HEK293 (cell line): Measurements from ENCODE around the gene DDX10.

Experiments
- CTCF ChIA-PET: fragments of 350-600 bp; formaldehyde crosslinking; extraction: SDS; loops from one replicate; lab custom pipeline; 2021; ENCODE audit warnings: antibody characterized with exemption; lab: Yijun Ruan, JAX
- POLR2A ChIA-PET: fragments of 300-600 bp; formaldehyde crosslinking; extraction: SDS; loops from one replicate; lab custom pipeline; 2020; ENCODE audit warnings: antibody characterized with exemption, inconsistent platforms; lab: Yijun Ruan, JAX
- H3K27ac ChIP-seq: fragments of 200-500 bp; sonication (Bioruptor generic); 2 replicates; pipeline ENCODE4 v1.5.1; 2014; ENCODE audit warnings: low read depth, low read length, control low read depth, inconsistent platforms; ENCODE audit errors: extremely low read depth
- H3K36me3 ChIP-seq, 2 experiments: fragments of 200-500 bp in 1 of 2; sonication (Bioruptor generic) in 1 of 2; 1 replicate in 1 of 2; 2 replicates in 1 of 2; pipeline ENCODE4 v1.5.1; 2014 to 2017; ENCODE audit warnings: inconsistent platforms in 2 of 2, low read length in 2 of 2; ENCODE audit not compliant: control insufficient read depth in 2 of 2, insufficient read depth in 1 of 2
- H3K4me1 ChIP-seq: fragments of 200-500 bp; sonication (Bioruptor generic); 2 replicates; pipeline ENCODE4 v1.5.1; 2014; ENCODE audit warnings: mild to moderate bottlenecking, low read length, inconsistent platforms; ENCODE audit not compliant: control insufficient read depth, insufficient read depth
- H3K4me3 ChIP-seq: 2 replicates; pipeline ENCODE4 v1.5.1; 2011; ENCODE audit warnings: low read depth, mild to moderate bottlenecking, control low read depth, low read length, moderate library complexity
- H3K9me3 ChIP-seq: fragments of 200-500 bp; sonication (Bioruptor generic); 2 replicates; pipeline ENCODE4 v1.5.1; 2014; ENCODE audit warnings: low read depth, low read length, inconsistent platforms; ENCODE audit not compliant: control insufficient read depth, insufficient read depth
- BCL6B ChIP-seq: fragments of 450-650 bp; formaldehyde crosslinking; IDR thresholded peaks from 2 replicates; pipeline ENCODE4 v1.5.1; 2017; ENCODE audit warnings: missing biosample characterization, missing genetic modification characterization
- GLI2 ChIP-seq: fragments of 450-650 bp; formaldehyde crosslinking; IDR thresholded peaks from 2 replicates; pipeline ENCODE4; 2017; ENCODE audit warnings: missing biosample characterization, missing genetic modification characterization, low read depth, borderline replicate concordance
- HOXD13 ChIP-seq: sonication (generic); formaldehyde crosslinking; IDR thresholded peaks from 2 replicates; pipeline ENCODE4 v1.8.0; 2022; ENCODE audit warnings: missing genetic modification reagents, borderline replicate concordance
- MEIS1 ChIP-seq: sonication (generic); formaldehyde crosslinking; IDR thresholded peaks from 2 replicates; pipeline ENCODE4 v1.8.1; 2022; ENCODE audit warnings: missing genetic modification reagents, mild to moderate bottlenecking, borderline replicate concordance
- PBX3 ChIP-seq: sonication (generic); formaldehyde crosslinking; IDR thresholded peaks from 2 replicates; pipeline ENCODE4 v1.8.1; 2022; ENCODE audit warnings: mild to moderate bottlenecking, moderate library complexity, missing genetic modification reagents
- PRDM1 ChIP-seq: fragments of 450-650 bp; formaldehyde crosslinking; IDR thresholded peaks from 2 replicates; pipeline ENCODE4; 2016; ENCODE audit warnings: missing biosample characterization, missing genetic modification characterization
- SALL2 ChIP-seq: fragments of 450-650 bp; formaldehyde crosslinking; IDR thresholded peaks from 2 replicates; pipeline ENCODE4 v1.5.0; 2017; ENCODE audit warnings: missing biosample characterization, mild to moderate bottlenecking, missing genetic modification characterization, borderline replicate concordance
- SETDB1 ChIP-seq: IDR thresholded peaks from one replicate; pipeline ENCODE4 v1.6.1; 2017; ENCODE audit warnings: mild to moderate bottlenecking, low read length, moderate library complexity, mixed read lengths; ENCODE audit not compliant: insufficient read length
- ZBTB17 ChIP-seq: fragments of 450-650 bp; formaldehyde crosslinking; IDR thresholded peaks from 2 replicates; pipeline ENCODE4 v1.5.1; 2016; ENCODE audit warnings: missing biosample characterization, missing genetic modification characterization
- ZFHX2 ChIP-seq: fragments of 450-650 bp; formaldehyde crosslinking; conservative IDR thresholded peaks from 2 replicates; pipeline ENCODE4 v1.5.1; 2016; ENCODE audit warnings: missing biosample characterization, missing genetic modification characterization
- ZFP69B ChIP-seq: fragments of 450-650 bp; formaldehyde crosslinking; IDR thresholded peaks from 2 replicates; pipeline ENCODE4 v1.5.1; 2016; ENCODE audit warnings: missing biosample characterization, missing genetic modification characterization
- ZNF10 ChIP-seq: fragments of 450-650 bp; formaldehyde crosslinking; IDR thresholded peaks from 2 replicates; pipeline ENCODE4 v1.5.1; 2017; ENCODE audit warnings: missing biosample characterization, missing genetic modification characterization
- ZNF184 ChIP-seq: fragments of 450-650 bp; IDR thresholded peaks from 2 replicates; pipeline ENCODE4 v1.5.1; 2018; ENCODE audit warnings: missing biosample characterization, mild to moderate bottlenecking, missing genetic modification characterization
- ZNF473 ChIP-seq: fragments of 450-650 bp; formaldehyde crosslinking; IDR thresholded peaks from 2 replicates; pipeline ENCODE4 v1.5.1; 2017; ENCODE audit warnings: missing biosample characterization, missing genetic modification characterization
- ZNF501 ChIP-seq: fragments of 450-650 bp; formaldehyde crosslinking; IDR thresholded peaks from 2 replicates; pipeline ENCODE4 v1.5.1; 2016; ENCODE audit warnings: missing biosample characterization, missing genetic modification characterization
- ZNF521 ChIP-seq: fragments of 450-650 bp; formaldehyde crosslinking; IDR thresholded peaks from 2 replicates; pipeline ENCODE4 v1.5.1; 2017; ENCODE audit warnings: missing biosample characterization, mild to moderate bottlenecking, missing genetic modification characterization
- ZNF596 ChIP-seq: fragments of 450-650 bp; IDR thresholded peaks from 2 replicates; pipeline ENCODE4 v1.5.0; 2018; ENCODE audit warnings: missing biosample characterization, mild to moderate bottlenecking, missing genetic modification characterization, moderate library complexity
- ZNF623 ChIP-seq: fragments of 450-650 bp; formaldehyde crosslinking; IDR thresholded peaks from 2 replicates; pipeline ENCODE4 v1.5.1; 2016; ENCODE audit warnings: missing biosample characterization, missing genetic modification characterization
- ZNF701 ChIP-seq: fragments of 450-650 bp; formaldehyde crosslinking; IDR thresholded peaks from 2 replicates; pipeline ENCODE4 v1.5.1; 2016; ENCODE audit warnings: missing biosample characterization, missing genetic modification characterization
- ZNF76 ChIP-seq: fragments of 450-650 bp; formaldehyde crosslinking; IDR thresholded peaks from 2 replicates; pipeline ENCODE4; 2016; ENCODE audit warnings: low read depth, missing biosample characterization, missing genetic modification characterization, borderline replicate concordance
- ZSCAN16 ChIP-seq: fragments of 450-650 bp; formaldehyde crosslinking; IDR thresholded peaks from 2 replicates; pipeline ENCODE4 v1.5.1; 2016; ENCODE audit warnings: missing biosample characterization, missing genetic modification characterization
- ZSCAN4 ChIP-seq: fragments of 450-650 bp; formaldehyde crosslinking; IDR thresholded peaks from 2 replicates; pipeline ENCODE4 v1.5.1; 2017; ENCODE audit warnings: missing biosample characterization, missing genetic modification characterization

Gene DDX10

GRCh38 chr11:108970221-108970991 is 305.5 kb downstream of the DDX10 start:
- no peaks in the 10 kb centered on the region for H3K36me3 ChIP-seq
- ChIA-PET CTCF (no interaction called here), POLR2A (no interaction called here)

GRCh38 chr11:108973402-108974162 is 308.7 kb downstream of the DDX10 start:
- ChIA-PET CTCF (interaction anchor here (0.6 kb wide), 1 partner anchor 641 kb away, joined by 5 read pairs; no protein-coding TSS in a partner anchor), POLR2A (no interaction called here)

More at GRCh38 chr11:108970221-108970991, 305.5 kb downstream of the DDX10 start:
- Histone ChIP-seq H3K9me3 (no peaks in the 10 kb centered on the region), H3K27ac (no peak overlapping the region), H3K4me1 (no peaks in the 10 kb centered on the region), H3K4me3 (no peak overlapping the region)
- no peak for TF ChIP-seq BCL6B
- no peak for TF ChIP-seq ZFHX2 (tag by site-specific recombination)
- no peak for TF ChIP-seq ZBTB17
- no peak for TF ChIP-seq ZSCAN4
- no peak for TF ChIP-seq SETDB1
- TF ChIP-seq MEIS1 (CRISPR knock-in tag), result no peak
- no peak for TF ChIP-seq ZNF10 (tag by site-specific recombination)
- TF ChIP-seq PBX3 (CRISPR knock-in tag), result no peak
- TF ChIP-seq PRDM1 (tag by site-specific recombination), result no peak
- TF ChIP-seq ZNF701 (tag by site-specific recombination), result no peak
- TF ChIP-seq ZFP69B (tag by site-specific recombination), result no peak
- no peak for TF ChIP-seq HOXD13 (CRISPR knock-in tag)
- no peak for TF ChIP-seq GLI2
- no peak for TF ChIP-seq ZSCAN16 (tag by site-specific recombination)
- TF ChIP-seq ZNF76 (tag by site-specific recombination), result no peak

More at GRCh38 chr11:108973402-108974162, 308.7 kb downstream of the DDX10 start:
- Histone ChIP-seq H3K36me3 (no peaks in the 10 kb centered on the region), H3K4me1 (no peaks in the 10 kb centered on the region), H3K9me3 (no peaks in the 10 kb centered on the region), H3K4me3 (no peak overlapping the region), H3K27ac (no peak overlapping the region)
- TF ChIP-seq ZNF521 (no peak), ZNF501 (tag by site-specific recombination) (no peak), ZSCAN16 (tag by site-specific recombination) (no peak), ZNF184 (no peak), ZNF623 (tag by site-specific recombination) (no peak), ZNF473 (tag by site-specific recombination) (no peak), PRDM1 (tag by site-specific recombination) (no peak), SALL2 (tag by site-specific recombination) (no peak), ZNF596 (tag by site-specific recombination) (no peak)
